NCI-H1930 (cell line): Measurements from ENCODE around the gene OSCP1.

Experiments used
- DNase-seq, 2 experiments: peaks; one replicate each; lab custom pipeline; 2025; lab: John Stamatoyannopoulos, UW

The OSCP1 gene

GRCh38 chr1:36472656-36473055 lies 22.4 kb upstream of the OSCP1 start:
- no peak for DNase-seq

DNA sequence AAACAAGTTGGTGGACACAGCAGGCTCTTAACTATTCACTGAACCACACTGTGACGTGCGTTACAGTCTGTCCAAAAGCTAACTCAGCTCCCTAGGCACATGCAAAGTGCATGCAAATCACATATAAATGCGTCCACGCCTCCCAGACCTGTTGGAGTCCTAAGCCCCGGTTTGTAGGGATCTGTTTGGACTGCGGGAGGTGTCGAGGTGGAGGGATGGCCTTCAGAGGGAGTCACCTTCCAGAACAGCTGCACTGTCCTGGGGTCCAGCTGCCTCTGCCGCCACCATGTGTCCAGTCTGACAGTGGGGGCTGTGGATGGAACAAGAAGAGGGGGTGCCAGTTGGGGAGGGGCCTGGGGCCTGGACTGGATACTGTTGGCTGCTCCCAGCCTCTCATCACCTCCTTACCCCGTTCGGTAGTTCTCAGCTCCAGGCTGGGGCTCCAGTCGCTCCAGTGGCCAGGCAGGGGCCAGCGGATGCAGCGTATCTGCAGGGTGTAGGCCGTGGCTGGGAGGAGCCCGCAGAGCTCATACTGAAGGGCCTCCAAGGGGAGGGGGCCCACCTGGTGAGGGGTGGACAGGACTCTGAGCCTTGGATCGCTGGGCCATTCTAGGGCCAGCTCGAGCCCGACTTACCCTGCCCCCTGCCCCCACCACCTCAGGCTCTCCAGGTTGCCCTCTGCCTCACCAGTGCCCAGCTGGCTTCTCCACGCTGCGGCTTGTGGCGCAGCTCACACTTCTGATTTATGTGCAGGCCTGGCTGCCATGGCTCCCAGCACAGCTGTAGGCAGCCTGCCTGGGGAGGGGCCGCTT lies 21.8 kb upstream of the OSCP1 start:
- no peak for DNase-seq

DNA sequence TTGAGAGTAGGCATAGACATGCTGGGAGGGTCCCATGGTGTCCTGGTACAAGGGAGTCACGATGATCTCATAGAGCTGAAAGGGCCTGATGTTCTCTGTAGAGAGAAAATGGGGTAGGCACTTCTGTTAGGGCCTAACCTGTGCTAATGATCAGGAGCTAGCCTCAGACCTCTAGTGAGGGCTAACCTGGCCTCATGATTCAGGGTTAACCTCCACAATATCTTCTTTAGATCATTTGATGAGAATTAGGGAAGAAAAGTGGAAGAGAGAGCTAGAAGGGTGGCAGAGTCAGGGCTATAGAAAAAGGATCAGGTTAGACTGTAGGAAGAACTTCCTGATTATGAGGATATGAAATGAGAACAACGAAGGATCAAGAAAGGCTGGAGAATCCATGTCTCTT lies 18.9 kb upstream of the OSCP1 start:
- DNase-seq, result no peak

GRCh38 chr1:36467700-36468455 lies 17.6 kb upstream of the OSCP1 start:
- no peak for DNase-seq

- DNase-seq, result no peak
Measured at GRCh38 chr1:36467027-36467410, 16.8 kb upstream of the OSCP1 start.

GRCh38 chr1:36466370-36467026 lies 16.2 kb upstream of the OSCP1 start:
- DNase-seq, result no peak

- DNase-seq, result no peak
Measured at GRCh38 chr1:36465731-36466369, 15.6 kb upstream of the OSCP1 start.

- DNase-seq, result no peak
Measured at GRCh38 chr1:36464605-36465393, 14.5 kb upstream of the OSCP1 start.

DNA sequence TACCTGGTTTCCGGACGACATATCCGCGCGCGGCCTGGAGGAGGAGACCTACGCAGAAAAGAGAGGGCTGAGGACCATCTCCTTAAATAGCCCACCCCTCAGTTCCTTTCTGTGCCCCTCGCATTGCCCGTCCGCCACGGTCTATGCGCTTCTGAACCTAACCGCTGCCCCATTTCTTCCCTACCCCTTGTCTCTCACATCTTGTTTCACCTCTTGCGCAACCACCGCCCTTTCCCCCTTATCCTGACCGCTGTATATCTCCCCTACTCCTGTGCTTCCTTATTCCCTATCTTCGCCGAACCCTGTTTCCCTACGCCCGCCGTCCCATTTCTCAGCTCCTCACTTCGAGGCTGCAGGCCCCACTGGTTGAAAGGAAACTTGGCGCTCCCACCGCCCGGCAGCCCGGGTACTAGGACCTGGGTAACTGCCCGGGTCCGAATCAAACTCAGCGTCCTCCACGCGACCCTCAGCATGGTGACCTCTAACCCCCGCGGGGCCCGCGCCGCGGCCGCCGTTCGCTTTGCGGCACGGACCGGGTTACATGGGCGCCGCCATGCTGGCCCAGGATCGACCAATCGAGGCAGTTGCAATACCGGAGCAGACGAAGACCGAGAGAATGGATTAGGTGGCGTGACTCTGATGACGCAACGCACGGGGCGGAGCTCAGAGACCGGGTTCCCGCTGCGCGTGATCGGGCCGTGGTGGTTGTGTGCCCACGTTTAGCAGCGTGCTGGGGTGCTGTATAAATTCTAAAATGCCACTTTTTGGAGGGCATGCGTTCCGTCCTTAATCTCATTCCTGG lies 13.8 kb upstream of the OSCP1 start, which contains the start of gene MRPS15:
Gene MRPS15, minus strand, starts transcription at position 582 of the 802 bp plus-strand sequence. Its CDS starts 109 bp downstream, at position 473.
- DNase-seq, result peak; percentile 87 to 89

DNA sequence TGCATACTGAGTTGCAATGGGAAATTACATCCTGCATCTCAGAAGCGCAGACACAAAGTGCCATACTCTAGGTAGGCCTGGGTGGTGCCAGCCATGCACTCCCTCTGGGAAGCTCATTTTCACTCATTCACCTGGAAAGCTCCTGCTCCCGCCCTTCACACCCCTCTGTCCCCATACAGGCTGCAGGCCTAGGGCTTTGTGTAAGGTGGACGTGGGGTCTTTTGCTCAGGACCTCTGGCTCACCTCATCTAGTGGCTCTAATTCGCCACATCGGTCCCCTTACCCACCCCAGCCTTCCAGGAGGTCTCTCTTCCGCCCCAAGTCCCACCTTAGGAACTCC lies 13.2 kb upstream of the OSCP1 start:
- no peak for DNase-seq

DNA sequence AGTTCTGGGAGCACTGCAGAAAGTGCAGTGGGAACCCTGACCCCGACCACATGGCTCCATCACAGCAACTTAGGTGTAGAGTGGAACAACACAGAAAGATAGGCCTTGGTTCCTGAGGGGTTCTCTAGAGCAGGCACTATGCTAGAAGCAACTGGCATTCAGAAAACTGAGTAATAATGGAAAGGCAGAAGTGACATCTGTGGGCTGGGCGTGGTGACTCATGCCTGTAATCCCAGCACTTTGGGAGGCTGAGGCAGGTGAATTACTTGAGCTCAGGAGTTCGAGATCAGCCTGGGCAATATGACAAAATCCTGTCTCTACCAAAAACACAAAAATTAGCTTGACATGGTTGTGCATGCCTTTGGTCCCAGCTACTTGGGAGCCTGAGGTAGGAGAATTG lies 8.7 kb upstream of the OSCP1 start:
- no peak for DNase-seq

DNA sequence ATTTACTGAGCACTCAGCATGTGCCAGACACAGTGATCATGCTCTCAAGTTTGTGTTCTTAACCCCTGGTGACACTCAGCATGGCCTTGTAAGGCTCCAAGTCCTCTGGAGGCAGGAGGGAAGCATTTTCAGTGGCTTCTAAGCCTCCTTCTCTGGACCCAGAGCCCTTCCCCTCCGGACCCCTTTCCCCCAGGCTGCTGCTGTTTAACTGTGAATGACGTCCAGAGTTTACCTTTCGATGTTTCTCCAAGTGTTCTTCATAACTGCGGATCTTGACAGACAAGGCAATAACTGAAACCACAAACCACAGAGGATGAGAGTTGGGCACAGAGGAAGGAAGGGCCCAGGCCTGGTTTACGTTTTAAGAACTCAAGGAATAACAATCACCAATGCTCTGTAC lies 7.4 kb upstream of the OSCP1 start:
- no peak for DNase-seq

- no peak for DNase-seq
Measured at GRCh38 chr1:36456391-36456928, 6.2 kb upstream of the OSCP1 start.

GRCh38 chr1:36455386-36455785 lies 5.1 kb upstream of the OSCP1 start:
- no peak for DNase-seq

GRCh38 chr1:36453600-36454388 lies 3.5 kb upstream of the OSCP1 start:
- no peak for DNase-seq

- DNase-seq, result no peak
Measured at GRCh38 chr1:36453051-36453450, 2.8 kb upstream of the OSCP1 start.

GRCh38 chr1:36450919-36451305 lies 661 bp upstream of the OSCP1 start:
- DNase-seq, result no peak

GRCh38 chr1:36448530-36449056 lies 1.7 kb downstream of the OSCP1 start:
- no peak for DNase-seq

- DNase-seq, result no peak
Measured at GRCh38 chr1:36447450-36447849, 2.8 kb downstream of the OSCP1 start.
